ENCODE results near the gene RORB.

RORB gene

GRCh38 chr9:74496819-74497747, at the start of gene RORB:
TSS of gene RORB (plus strand) at chr9:74497335. CDS start at chr9:74497977, 642 bp downstream.
- peak; percentile 16 for DNase-seq (ENCODE audit: low read depth)

DNA sequence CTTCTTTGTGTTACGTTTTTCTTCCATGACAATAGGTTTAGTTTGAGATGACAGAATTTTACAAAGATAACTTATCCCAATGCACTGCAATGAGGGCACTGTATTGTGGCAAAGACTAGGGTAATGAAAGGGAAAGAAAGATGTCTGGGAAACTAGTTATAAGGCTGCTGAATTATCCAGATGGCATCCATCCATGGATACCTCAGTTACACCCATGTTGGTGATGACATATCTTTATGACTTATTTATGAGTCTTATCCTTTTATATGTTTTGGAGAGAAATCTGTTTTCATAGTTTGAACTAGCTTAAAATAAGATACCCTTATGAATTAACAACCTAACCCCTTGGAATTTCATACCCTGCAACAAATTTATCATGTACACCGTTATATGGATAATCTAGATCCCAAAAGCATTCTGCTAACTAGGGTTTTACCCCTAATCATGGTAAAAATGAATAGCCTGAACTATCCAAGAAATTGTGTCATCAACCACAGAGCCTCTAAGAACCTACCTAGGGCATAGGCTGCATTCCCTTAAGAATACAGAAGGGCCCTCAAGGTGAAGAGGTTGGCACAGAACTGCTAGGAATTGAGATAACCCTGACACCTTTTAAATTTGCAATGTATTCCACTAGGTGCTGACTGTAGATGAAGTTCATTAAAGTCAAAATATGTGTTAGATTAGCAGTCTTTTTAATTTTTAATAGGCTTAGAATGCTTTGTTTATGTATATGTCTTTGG, 49.5 kb upstream of the RORB start:
- DNase-seq (ENCODE audit: low read depth): no peak

DNA sequence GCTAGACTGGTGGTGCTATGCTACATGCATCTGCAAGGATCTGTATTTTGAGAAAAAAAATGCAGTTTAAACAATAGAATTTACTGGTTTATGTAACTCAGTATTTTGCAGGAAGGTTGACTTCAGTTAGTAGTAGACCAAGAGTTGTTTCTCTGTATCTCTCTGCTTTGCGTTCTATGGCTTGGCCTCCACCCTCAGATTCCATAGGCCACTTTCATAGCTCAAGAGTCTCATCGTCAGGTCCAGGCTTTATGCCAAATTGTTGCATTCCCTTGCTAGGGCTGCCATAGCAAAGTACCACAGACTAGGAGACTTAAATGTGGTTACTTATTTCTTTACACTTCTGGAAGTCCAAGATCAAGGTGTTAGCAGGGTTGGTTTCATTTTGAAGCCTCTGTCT, 48.1 kb upstream of the RORB start:
- DNase-seq (ENCODE audit: low read depth): no peak

- no peak for DNase-seq (ENCODE audit: low read depth)
Measured at GRCh38 chr9:74458832-74459231, 38.3 kb upstream of the RORB start.

GRCh38 chr9:74463825-74464224, 33.3 kb upstream of the RORB start:
- DNase-seq (ENCODE audit: low read depth): no peak

- DNase-seq (ENCODE audit: low read depth): no peak
Measured at GRCh38 chr9:74478606-74479005, 18.5 kb upstream of the RORB start.

- no peak for DNase-seq (ENCODE audit: low read depth)
Measured at GRCh38 chr9:74479711-74480110, 17.4 kb upstream of the RORB start.

- no peak for DNase-seq (ENCODE audit: low read depth)
Measured at GRCh38 chr9:74487395-74487794, 9.7 kb upstream of the RORB start.

DNA sequence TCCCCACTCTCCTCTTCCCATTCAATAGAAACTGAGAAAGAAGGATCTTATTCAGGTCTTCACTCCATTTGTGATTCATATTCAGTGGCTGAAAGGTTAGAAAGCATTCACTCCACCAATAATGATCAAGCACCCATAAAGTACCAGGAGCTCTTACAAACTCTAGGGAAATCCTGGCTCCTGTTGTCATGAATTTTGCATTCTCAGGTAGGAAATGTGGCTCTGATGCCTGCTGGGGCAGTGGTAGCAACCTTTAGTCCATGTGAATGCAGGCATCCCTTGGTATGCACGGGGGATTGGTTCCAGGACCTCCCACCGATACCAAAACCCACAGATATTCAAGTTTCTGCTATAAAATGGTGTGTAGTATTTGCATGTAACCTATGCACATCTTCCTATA, 3.6 kb upstream of the RORB start:
- no peak for DNase-seq (ENCODE audit: low read depth)

GRCh38 chr9:74494490-74494889, 2.6 kb upstream of the RORB start:
- DNase-seq (ENCODE audit: low read depth): no peak

DNA sequence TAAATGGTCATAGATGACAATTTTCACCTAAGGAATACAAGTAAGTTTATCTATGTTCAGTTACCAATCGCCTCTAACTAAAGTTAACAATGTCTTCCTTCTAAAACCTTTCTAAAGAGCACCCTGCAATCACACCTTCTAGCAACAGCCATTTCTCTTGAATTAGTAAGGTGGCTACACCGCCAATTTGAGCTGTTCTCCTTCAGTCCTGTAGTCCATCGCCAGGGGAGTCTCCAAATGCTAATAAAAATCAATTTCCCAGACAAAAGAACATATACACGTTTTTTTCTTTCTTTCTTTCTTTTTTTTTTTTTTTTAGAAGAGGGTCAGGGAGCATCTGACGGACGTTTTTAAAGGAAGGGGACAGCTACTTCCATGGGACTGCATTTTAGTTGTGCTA, 729 bp upstream of the RORB start:
- DNase-seq (ENCODE audit: low read depth): no peak

DNA sequence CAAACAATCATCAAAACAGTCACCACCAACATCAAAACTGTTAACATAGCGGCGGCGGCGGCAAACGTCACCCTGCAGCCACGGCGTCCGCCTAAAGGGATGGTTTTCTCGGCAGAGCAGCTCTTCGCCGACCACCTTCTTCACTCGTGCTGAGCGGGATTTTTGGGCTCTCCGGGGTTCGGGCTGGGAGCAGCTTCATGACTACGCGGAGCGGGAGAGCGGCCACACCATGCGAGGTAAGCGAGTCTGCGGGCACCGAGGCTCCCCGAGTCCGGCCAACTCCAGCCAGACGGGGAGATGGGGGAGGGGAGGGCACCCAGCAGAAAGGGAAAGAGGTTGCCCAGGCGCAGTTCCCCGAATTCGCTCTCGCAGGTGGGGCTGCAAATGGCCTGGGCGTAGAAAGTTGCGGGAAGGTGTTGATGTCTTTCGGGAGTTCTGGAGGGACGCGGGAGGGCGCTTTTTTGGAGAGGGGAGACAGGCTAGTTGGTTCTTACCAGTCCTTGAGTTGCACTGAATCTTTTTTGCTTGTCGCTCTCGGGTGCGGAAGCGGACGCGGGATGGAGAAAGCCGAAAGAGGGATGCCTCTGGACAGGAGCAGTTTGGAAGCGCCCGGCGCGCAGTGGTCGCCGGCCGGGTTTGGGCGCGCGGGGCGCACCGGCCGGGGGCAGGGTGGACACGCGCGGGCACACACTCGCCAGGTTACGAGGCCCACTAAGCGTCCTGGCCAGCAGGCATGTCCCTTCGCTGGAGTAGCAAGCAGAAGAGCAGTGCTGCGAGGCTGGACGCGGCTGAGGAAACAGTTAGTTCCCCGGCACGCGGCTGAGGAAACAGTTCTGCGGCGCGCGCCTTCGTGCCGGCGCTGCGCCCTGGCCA, 849 bp downstream of the RORB start:
- DNase-seq (ENCODE audit: low read depth): peak; percentile 3

DNA sequence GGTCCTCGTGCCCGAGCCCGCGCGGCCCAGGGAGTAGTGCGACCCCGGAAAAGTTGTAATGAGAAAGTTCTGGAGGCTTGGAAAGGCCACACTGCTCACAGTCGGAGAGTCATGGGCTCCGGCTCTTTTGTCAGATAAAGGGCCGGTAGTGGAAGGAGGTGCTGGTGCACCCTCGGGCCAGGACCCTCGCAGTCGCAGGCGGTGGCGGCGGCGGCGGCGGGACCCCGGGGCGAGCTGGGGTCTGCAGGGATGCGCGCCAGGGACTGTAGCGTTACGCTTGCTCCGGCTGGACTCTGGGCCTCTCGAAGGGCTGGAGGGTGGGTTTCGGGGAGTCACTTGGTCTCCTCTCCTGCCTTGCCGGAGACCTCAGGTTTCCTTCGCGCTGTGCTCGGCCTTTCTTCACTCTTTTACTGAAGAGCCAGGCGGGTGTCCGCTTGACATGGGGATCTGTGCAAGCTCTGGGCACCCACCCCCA, 1.5 kb downstream of the RORB start:
- no peak for DNase-seq (ENCODE audit: low read depth)

DNA sequence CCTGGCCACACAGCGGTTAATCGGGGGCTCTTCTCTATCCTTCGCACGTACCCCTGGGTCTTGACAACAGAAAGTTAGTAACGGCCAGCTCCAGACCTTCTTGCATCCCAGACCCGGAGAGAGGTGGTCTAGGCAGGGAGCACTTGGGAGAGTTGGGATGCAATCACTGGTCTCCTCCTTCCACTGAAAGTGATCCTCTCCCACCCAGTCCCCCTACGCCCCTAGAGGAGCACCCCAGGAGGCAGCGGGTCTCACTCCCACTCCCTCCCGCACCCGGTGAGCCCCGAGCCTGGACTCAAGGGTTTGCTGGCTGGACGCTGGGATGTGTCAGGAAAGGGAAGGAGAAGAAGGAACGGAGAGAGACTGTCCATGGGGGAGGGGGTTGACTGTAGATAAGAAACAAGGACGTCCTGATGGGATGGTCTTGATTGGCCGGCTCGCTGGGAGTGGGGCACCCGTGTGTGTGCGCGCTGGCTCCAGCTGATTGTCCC, 2.0 kb downstream of the RORB start:
- DNase-seq (ENCODE audit: low read depth): no peak

- no peak for DNase-seq (ENCODE audit: low read depth)
Measured at GRCh38 chr9:74499770-74500583, 2.8 kb downstream of the RORB start.

DNA sequence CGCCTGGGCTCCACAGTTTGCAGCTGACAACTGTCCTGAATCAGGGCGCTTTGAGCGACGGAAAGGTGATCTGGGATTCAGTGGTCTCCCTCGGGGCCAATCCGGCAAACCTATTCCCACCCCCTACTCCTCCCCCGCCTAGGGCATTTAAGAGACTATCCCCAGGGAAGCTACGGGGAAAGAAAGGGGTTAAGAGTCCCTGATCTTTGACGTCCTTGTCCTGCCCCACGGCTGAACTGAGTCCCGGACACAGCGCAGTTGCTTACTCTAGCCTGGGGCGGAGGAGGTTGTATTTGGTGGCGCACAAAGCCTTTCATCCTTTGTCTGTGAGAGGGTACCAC, 3.4 kb downstream of the RORB start:
- DNase-seq (ENCODE audit: low read depth): no peak

GRCh38 chr9:74501570-74501969, 4.4 kb downstream of the RORB start:
- no peak for DNase-seq (ENCODE audit: low read depth)

DNA sequence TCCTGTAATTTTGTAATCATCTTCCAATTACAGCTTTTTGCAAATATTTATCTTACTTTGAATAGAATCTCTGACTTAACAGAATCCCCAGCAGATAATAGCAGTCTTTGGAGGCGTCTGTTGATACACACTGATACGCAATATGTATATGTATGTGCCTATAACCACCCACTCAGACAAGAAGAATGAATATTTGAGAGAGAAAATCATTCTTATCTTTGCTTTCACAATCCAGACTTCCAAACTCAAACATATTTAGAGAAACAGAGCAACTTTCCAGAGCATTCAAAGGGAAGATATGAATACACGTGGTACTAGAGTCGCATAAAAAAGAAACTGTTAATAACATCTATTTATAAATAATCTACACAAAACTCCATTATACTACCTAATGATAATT, 6.1 kb downstream of the RORB start:
- no peak for DNase-seq (ENCODE audit: low read depth)

DNA sequence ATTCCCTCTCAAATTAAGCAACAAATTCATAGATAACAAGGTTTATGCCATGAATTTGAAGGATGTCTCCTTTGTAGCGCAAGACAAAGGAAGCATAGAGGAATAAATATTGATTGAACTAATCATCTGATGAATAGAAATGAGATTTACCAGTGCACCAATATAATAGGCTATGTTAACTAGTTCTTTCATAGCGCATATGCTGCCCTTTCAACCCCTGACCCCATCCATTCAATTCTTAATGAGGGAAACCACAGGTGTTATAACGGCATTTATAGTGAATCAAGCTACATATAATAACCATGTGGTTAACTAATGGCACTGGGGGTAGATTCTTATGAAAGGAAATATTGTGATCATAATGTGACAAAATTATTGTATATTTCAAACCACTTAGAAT, 6.5 kb downstream of the RORB start:
- no peak for DNase-seq (ENCODE audit: low read depth)

GRCh38 chr9:74511333-74511732, 14.2 kb downstream of the RORB start:
- DNase-seq (ENCODE audit: low read depth): no peak

DNA sequence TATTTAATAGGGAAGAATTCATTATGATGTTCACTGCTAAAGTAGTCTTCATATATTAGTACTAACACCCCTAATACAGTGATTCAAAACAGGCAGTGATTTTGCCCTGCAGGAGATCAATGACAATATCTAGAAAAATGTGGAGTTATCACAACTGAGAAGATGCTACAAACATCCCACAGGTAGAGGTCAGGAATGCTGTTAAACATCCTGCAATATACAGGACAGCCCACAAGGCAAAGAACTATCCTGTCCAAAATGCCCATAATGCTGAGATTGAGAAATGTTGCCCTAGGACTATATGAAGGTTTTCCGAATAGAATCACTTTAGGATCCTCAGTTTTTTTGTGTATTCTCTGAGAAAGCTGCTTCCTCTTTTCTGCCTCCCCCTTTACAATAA, 15.3 kb downstream of the RORB start:
- DNase-seq (ENCODE audit: low read depth): no peak
